SKM-1 (cell line): ENCODE results near the gene PLAGL1.
"Not testable (repeated sequence)": the region's sequence is repeated elsewhere in the genome, so short reads cannot be mapped to it uniquely, and the experiment has no call there.

Source experiments
- DNase-seq: peaks from one replicate; lab custom pipeline; 2025; ENCODE audit not compliant: unreplicated experiment; lab: John Stamatoyannopoulos, UW

The PLAGL1 gene

GRCh38 chr6:144012534-144012933 lies 4.5 kb upstream of the PLAGL1 start:
- no peak for DNase-seq

GRCh38 chr6:144009628-144010027 lies 1.6 kb upstream of the PLAGL1 start:
- not testable (repeated sequence) for DNase-seq

GRCh38 chr6:144008846-144009245 lies 787 bp upstream of the PLAGL1 start:
- no peak for DNase-seq

GRCh38 chr6:144007478-144008119 lies 460 bp downstream of the PLAGL1 start:
- no peak for DNase-seq

GRCh38 chr6:144006736-144007477 lies 1.2 kb downstream of the PLAGL1 start:
- no peak for DNase-seq

- DNase-seq = no peak
Measured at GRCh38 chr6:143999406-143999805, 8.7 kb downstream of the PLAGL1 start.

GRCh38 chr6:143998686-143999085 lies 9.4 kb downstream of the PLAGL1 start:
- no peak for DNase-seq

GRCh38 chr6:143993965-143994646 lies 14.0 kb downstream of the PLAGL1 start:
- DNase-seq = no peak

GRCh38 chr6:143992285-143992684 lies 15.8 kb downstream of the PLAGL1 start:
- DNase-seq = no peak

GRCh38 chr6:143986463-143987065 lies 21.5 kb downstream of the PLAGL1 start:
- no peak for DNase-seq

- no peak for DNase-seq
Measured at GRCh38 chr6:143984666-143985065, 23.4 kb downstream of the PLAGL1 start.

GRCh38 chr6:143982968-143983367 lies 25.1 kb downstream of the PLAGL1 start:
- no peak for DNase-seq

GRCh38 chr6:143980921-143981320 lies 27.1 kb downstream of the PLAGL1 start:
- DNase-seq = no peak

- no peak for DNase-seq
Measured at GRCh38 chr6:143976806-143977349, 31.2 kb downstream of the PLAGL1 start.

- no peak for DNase-seq
Measured at GRCh38 chr6:143974089-143974488, 34.0 kb downstream of the PLAGL1 start.

- DNase-seq = no peak
Measured at GRCh38 chr6:143973097-143973966, 34.7 kb downstream of the PLAGL1 start.

- no peak for DNase-seq
Measured at GRCh38 chr6:143971482-143972205, 36.4 kb downstream of the PLAGL1 start.

- DNase-seq = no peak
Measured at GRCh38 chr6:143970456-143971218, 37.4 kb downstream of the PLAGL1 start.

- DNase-seq = no peak
Measured at GRCh38 chr6:143969077-143969476, 39.0 kb downstream of the PLAGL1 start.
